Esophagus mucosa (tissue), 1 donor: ENCODE results near the gene RNF183. TPM values are rescaled to one million over a fixed set of nuclear protein-coding genes. Genes with fewer than 3 reads are reported as not detected.
"Not testable (repeated sequence)": the region's sequence is repeated elsewhere in the genome, so short reads cannot be mapped to it uniquely, and the experiment has no call there.

Experiments
- ATAC-seq: fragments of 200-7000 bp; cut with Tn5 transposase; one replicate; pipeline ENCODE4 v1.9.1; 2020
- total RNA-seq: library from RNA; stranded (reverse); gene quantifications from one replicate; pipeline ENCODE4 v1.2.4, GENCODE V29; 2023
- donor health status: DM: yes; HTN: yes; CAD: no.

The RNF183 gene
- total RNA-seq, 1 donor from 2014 or later = 4.2 TPM

GRCh38 chr9:113269871-113270270 is 33.3 kb downstream of the RNF183 start:
- no peak for ATAC-seq

DNA sequence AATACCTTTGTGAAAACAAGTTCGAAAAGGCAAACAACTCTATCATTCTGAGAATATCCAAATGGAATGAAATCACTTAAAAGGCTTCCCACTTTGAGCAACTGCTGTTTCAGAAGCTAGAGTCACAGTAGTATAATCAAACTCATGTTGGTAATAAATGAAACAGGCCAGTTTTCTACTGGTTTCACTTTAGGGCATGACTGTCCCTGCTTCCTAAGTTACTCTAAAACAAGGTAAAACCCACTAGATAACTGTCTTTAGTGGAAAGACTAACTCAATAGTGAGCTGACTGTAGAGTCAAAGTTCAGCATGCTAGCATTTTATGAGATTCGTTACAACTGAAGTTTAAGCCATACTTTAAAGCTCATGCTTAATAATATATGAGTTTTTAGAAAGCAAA is 33.8 kb downstream of the RNF183 start:
- no peak for ATAC-seq

GRCh38 chr9:113267911-113268566 is 35.1 kb downstream of the RNF183 start:
- ATAC-seq = no peak

DNA sequence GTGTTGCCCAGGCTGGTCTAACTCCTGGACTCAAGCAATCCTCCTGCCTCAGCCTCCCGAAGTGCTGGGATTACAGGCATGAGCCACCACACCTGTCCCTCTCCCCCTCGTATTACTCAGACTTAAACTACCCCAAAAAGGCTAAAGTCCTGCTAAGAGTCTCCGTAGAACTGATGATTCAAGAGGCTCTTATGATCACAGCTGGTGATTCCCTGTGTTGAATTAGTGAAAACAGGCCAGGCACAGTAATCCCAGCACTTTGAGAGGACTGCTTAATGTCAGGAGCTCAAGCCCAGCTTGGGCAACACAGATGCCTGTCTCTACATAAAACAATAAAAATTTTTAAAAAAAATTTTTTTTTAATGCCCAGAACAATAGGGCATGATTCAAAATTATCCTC is 37.0 kb downstream of the RNF183 start:
- ATAC-seq = no peak

- ATAC-seq = no peak
Measured at GRCh38 chr9:113261917-113262671, 41.1 kb downstream of the RNF183 start.

- no peak for ATAC-seq
Measured at GRCh38 chr9:113258282-113258681, 44.9 kb downstream of the RNF183 start.

DNA sequence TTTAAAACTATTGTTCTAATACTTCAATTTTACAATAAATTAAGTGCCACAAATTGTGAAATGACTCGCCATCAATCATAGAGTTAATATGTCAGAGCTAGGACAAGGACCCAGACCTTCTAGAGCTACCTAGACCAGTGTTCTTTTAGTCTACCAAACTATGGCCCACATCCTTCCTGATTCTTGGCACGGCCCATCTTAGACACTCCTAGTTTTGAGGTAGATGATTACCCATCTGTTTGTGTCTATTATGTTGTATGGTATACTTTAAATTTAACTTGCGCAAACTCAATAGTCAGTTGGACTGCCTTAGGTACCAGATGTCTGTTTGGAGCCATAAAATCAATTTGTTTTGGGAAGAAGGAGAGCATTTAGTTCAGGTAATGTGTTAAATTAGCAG is 45.3 kb downstream of the RNF183 start:
- no peak for ATAC-seq

DNA sequence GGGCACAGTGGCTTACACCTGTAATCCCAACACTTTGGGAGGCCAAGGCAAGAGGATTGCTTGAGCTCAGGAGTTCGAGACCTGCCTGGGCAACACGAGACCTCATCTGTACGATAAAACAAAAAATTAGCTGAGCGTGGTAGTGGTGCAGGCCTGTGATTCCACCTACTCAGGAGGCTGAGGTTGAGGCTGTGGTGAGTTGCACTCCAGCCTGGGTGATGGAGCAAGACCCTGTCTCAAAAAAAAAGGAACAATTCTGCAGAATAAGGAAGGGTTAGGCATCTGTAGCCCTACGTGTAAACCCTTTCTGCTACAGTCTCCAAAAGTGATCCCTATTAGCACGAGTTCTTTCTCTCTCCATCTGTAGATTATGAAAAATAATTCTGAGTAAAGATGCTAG is 47.7 kb downstream of the RNF183 start:
- no peak for ATAC-seq

DNA sequence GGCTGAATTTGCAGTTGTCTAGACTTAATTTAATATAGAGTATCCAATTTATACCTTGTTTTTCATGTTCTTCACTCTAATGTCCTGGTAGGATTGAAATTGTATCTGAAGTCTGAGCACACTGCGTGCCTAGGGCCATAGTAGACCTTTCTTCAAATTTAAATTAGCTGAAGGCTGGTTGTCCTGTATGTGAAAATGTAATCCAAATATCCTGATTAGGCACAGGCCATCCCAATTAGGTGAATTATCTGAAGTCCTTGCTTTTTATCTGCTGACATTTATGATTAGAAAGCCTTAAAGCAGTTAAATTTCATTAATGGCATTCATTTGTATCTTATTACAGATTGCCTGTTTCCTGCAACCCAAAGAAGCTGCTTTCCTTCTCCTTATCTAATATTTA is 48.2 kb downstream of the RNF183 start:
- ATAC-seq = no peak

- ATAC-seq = no peak
Measured at GRCh38 chr9:113250807-113251206, 52.4 kb downstream of the RNF183 start.

GRCh38 chr9:113249661-113250060 is 53.5 kb downstream of the RNF183 start:
- ATAC-seq = not testable (repeated sequence)

DNA sequence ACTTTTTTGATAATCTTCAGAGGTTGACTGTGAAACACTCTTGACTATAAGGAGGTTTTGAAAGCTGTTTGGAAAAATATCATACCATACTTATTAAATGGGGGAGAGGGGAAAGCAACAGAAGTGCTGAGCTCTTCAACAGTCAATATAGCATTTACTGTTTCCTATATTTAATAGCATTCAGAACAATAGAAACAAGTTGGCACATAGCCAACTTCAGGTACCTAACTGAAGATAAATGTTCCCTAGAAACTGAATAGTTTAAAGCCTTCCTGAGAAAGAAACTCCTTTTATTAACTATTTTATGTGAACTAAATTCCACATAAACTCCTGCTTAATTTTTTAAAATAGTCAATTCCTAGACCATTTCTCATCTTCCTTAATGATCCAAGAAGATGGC is 55.5 kb downstream of the RNF183 start:
- ATAC-seq = no peak

Other genes starting within 250 kb of the RNF183 start
- 1.1 TPM for gene ZFP37, start 246.7 kb downstream of the RNF183 start, total RNA-seq
- gene SLC31A2, start 152.4 kb downstream of the RNF183 start, total RNA-seq = 5.3 TPM
- 18.8 TPM for gene FKBP15, start 82.1 kb downstream of the RNF183 start, total RNA-seq
- 22.2 TPM for gene SLC31A1, start 81.8 kb downstream of the RNF183 start, total RNA-seq
- 15.3 TPM for gene CDC26, start 27.8 kb downstream of the RNF183 start, total RNA-seq
- 15.6 TPM for gene PRPF4, start 27.7 kb downstream of the RNF183 start, total RNA-seq
- 3.7 TPM for gene WDR31, start 36.9 kb upstream of the RNF183 start, total RNA-seq
- 37.6 TPM for gene BSPRY, start 46.2 kb upstream of the RNF183 start, total RNA-seq
- gene HDHD3, start 73.6 kb upstream of the RNF183 start, total RNA-seq = 41.2 TPM
- gene ALAD, start 97.9 kb upstream of the RNF183 start, total RNA-seq = 55.2 TPM
- 39.7 TPM for gene POLE3, start 107.3 kb upstream of the RNF183 start, total RNA-seq
- 0.36 TPM for gene C9orf43, start 107.4 kb upstream of the RNF183 start, total RNA-seq
- 22.8 TPM for gene RGS3, start 160.4 kb upstream of the RNF183 start, total RNA-seq